ENCODE data around the gene AKAP6.

The AKAP6 gene

DNA sequence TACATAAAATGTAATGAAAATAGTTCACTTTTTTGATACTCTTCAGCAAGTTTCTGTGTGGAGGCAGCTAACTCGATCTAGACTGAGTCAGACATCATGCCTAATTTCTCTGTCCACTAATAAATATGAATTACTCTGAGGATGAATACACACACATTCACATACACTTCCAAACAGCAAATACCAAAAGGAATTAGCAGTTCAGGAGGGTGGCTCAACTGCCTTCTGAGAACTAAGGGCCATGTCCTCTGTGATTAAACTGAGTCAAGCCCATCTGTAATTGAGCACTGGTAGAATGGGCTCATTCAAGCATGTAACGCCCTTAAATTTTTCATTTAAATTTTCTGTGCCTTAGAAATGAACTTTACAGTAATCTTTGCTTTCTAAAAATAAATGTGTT lies 242.5 kb downstream of the AKAP6 start:
- TF ChIP-seq, protein P1, sequence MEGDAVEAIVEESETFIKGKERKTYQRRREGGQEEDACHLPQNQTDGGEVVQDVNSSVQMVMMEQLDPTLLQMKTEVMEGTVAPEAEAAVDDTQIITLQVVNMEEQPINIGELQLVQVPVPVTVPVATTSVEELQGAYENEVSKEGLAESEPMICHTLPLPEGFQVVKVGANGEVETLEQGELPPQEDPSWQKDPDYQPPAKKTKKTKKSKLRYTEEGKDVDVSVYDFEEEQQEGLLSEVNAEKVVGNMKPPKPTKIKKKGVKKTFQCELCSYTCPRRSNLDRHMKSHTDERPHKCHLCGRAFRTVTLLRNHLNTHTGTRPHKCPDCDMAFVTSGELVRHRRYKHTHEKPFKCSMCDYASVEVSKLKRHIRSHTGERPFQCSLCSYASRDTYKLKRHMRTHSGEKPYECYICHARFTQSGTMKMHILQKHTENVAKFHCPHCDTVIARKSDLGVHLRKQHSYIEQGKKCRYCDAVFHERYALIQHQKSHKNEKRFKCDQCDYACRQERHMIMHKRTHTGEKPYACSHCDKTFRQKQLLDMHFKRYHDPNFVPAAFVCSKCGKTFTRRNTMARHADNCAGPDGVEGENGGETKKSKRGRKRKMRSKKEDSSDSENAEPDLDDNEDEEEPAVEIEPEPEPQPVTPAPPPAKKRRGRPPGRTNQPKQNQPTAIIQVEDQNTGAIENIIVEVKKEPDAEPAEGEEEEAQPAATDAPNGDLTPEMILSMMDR (IDR thresholded peaks at IDR 0.05): no peak

DNA sequence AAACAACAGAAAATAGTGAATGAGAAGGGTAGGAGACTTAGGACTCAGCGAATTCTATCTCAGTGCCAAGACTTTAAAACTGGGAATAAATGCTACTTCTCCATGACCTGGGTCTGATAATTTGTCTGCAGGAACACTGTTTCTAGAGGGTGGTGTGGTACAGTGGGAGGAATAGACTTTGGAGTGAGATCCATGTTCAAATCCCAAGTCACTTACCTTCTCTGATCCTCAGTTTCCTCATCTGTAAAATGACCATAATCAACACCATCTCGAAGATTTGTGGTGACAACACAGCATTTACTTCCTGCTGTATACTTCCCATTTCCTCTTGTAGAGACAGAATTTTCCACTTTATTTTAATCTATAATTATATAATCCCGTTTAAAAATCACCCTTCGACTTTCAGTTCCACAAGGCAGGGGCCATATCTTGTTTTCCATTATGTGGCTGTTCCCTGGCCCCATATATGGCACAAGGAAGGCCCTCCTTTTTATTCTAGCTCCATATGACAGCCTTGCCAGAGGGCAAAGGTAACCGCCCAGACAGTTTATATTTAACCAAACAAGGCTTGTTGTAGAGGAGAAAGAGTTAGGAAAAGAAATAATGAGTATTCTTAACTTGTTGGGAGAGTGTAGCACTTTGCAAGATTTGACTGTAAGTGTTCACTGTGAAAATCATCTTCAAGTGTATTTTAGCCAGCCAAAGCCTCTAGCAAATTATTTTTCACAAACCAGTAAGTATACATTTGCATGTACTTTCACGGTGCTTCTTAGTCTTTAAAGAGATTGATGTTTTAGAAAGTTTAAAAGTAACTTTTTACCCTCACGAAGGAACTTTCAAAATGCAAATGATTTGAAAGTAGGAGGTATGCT lies 243.1 kb downstream of the AKAP6 start:
- TF ChIP-seq, protein P1 (IDR thresholded peaks at IDR 0.05): no peak

DNA sequence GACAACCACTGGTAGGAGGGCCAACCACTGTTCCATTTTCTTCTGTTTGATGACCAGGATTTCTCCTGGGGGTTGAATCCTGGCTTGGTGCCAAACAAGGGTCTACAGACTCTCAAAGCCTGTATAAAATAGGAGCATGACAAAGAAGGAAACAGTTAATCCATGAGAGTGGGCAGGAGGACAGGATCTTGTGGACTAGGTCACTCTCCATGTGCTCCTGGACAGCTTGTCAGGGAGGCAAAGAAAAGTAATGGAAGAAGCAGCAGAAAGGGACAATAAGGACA lies 243.7 kb downstream of the AKAP6 start:
- TF ChIP-seq, protein P1 (IDR thresholded peaks at IDR 0.05): no peak

DNA sequence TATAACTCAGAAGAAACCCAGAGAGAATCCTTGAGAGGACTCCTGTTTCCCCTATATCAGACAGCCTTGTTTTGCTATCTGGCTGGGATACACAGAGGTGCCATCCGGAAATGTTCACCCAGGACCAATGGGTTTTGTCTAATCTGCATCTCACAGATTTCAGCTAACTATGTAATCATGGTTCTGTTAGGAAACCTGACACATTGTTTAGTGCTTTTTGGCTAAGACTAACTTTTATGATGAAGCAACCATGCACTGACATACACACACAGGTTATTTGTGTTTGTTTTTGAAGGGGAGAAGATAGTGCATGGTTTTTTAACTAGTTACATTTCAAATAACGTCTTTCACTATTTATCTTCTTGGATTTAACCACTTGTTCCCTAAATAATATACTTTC lies 245.2 kb downstream of the AKAP6 start:
- TF ChIP-seq, protein P1 (IDR thresholded peaks at IDR 0.05): no peak

DNA sequence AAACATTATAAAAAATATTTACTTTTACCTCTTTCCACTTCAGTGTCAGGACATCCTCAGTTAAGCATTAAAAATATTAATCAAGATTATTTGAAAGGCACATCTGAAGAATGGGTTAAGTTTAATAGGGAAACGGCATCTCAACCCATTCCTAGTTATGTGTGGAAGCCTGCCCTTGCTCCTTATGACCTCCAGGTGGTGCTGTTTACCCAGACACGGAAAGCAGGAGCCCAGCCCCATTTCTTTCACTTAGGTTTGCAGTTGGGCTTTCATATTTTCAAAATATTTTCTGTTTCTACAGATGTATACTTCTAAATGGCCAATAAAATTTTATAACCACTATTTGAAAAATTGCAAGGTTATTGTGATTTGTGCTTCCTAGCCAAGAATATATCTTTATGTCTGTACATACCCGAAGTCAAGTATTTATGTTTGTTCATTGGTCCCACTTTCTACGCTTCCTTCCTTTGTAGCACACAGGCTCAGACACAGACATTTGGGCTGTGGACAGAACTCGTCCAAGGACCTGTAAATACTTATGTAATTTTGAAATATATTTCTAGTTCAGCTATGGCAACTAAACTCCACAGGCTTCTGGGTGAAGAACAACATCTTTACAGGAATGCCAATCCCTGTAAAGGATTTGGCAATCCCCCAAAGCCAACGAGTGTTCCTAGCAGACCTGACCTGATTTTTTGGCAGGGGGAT lies 247.1 kb downstream of the AKAP6 start:
- TF ChIP-seq, protein P1 (IDR thresholded peaks at IDR 0.05): peak; percentile 93

DNA sequence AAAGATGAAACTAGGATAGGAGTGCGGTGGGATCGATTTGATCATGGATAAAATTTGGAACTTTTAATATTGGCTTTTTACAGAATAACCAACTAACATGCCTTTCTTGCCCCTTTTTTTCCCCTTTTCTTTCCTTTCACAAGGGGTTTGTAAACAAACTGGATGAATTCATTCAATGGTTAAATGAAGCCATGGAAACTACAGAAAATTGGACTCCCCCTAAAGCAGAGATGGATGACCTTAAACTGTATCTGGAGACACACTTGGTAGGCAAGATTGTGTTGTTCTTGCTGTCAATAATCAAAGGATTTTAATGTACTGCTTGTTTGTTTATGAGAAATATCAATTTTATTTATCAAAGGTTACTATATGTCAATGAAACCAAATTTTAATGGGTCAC lies 247.9 kb downstream of the AKAP6 start:
- TF ChIP-seq, protein P1 (IDR thresholded peaks at IDR 0.05): no peak

DNA sequence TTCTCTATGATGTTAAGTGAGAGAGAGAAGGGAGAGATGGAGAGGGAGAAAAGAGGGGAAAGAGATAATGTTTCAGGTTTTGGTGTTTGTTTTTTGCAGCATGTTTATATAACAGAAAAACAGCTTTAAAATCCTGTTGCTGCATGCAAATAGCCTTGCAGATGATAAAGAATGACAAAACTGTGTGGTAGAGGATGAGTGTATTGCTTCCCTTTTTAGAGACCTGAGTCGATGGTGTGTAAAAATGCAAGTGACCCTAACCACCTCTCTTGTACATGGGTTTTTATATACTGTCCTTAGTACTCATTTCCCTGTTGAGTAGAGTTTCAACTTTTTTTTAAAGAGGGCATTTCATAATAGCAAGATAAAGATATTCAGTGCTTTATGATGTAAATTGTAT lies 249.1 kb downstream of the AKAP6 start:
- TF ChIP-seq, protein P1 (IDR thresholded peaks at IDR 0.05): no peak
